Measurements from ENCODE around the gene LYPD3.
"Not testable (repeated sequence)": the region's sequence is repeated elsewhere in the genome, so short reads cannot be mapped to it uniquely, and the experiment has no call there.

Gene LYPD3

DNA sequence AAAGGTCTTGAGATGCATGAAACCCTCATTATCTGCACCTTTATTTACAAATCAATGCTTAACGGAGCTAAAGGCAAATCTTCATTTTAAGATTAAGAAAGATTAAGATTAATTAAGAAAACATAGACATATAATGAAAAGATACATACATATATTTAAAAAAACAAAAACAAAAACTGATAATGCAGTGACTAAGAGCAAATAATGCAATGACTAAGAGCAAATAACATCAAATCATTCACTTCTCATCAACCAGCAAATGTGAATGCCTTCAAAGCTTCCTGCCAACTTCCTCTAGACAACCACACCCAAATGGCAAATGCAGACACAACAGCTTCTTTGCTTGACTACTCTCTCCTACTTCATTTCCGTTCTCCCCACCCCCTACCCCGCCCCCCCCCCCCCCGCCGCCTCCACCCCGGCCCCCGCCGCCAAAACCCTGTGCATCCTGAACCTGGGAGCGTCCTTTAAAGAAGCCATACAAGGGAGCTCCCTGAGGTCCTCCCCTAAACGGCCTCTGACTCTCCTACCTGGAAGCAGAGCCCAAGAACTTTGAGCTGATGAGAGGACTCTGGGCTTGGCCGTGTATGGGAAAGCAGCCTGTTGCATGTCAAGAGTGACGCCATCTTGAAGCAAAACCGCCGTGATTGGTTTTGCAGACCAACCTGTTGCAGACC, 26.2 kb downstream of the LYPD3 start:
- CTCF ChIA-PET = interaction anchor here (0.9 to 7.6 kb wide), 7 partner anchors 8 to 86 kb away, joined by 3 to 67 read pairs (median 5); no protein-coding TSS in a partner anchor
- no peak overlapping the region for H3K4me3 ChIP-seq (ENCODE audit: low read depth, low read length)
- POLR2A ChIA-PET = interaction anchor here (0.7 kb wide), 1 partner anchor 13 kb away, joined by 3 read pairs; no protein-coding TSS in a partner anchor
- TF ChIP-seq CTCF (IDR thresholded peaks at IDR 0.05; ENCODE audit: insufficient read depth, low read length, missing control alignments) = no peak
- DNase-seq (ENCODE audit: low read depth, low spot score) = no peak

DNA sequence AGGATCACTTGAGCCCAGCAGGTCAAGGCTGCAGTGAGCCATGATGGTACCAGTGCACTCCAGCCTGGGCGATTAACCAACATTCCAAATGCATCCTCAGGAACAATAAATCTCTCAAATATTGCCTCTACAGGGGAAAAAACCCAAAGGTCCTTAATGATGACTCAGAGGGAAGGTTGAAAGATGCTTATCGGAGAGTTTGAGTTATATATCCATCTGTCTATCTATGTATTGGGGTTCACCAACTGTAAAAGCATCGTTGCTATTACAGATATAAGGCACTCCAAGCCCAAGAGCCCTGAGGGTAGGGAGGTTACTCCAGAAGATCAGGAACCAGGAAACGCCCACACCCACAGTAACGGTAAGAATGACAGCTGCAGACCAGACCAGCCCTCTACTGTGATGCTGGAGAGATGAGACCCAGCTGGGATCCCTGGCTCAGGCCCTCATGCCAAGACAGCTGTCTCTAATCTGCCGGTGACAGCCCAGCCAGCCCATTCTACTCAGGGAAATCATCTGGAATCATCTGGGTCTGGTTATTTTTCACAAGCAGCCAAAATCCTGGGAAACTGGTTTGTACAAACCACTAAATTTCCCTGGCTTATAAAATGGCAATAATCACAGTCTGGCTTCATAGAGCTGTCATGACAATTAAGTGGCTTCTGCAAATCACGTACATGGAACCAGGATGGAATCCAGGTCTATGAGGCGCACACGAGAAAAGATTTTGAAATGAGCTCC, 26.9 kb downstream of the LYPD3 start:
- H3K4me3 ChIP-seq (ENCODE audit: low read depth, low read length) = no peak overlapping the region
- ChIA-PET CTCF (interaction anchor here (0.9 to 7.6 kb wide), 6 partner anchors 9 to 87 kb away, joined by 3 to 67 read pairs (median 13); no protein-coding TSS in a partner anchor), POLR2A (interaction anchor here (0.7 kb wide), 1 partner anchor 12 kb away, joined by 3 read pairs; no protein-coding TSS in a partner anchor)
- TF ChIP-seq CTCF (IDR thresholded peaks at IDR 0.05; ENCODE audit: insufficient read depth, low read length, missing control alignments) = no peak
- no peak for DNase-seq (ENCODE audit: low read depth, low spot score)

GRCh38 chr19:43437712-43438111, 27.7 kb downstream of the LYPD3 start:
- TF ChIP-seq CTCF (IDR thresholded peaks at IDR 0.05; ENCODE audit: insufficient read depth, low read length, missing control alignments) = no peak
- ChIA-PET CTCF (interaction anchor here (1.2 to 7.6 kb wide), 4 partner anchors 9 to 83 kb away, joined by 4 to 67 read pairs (median 36); no protein-coding TSS in a partner anchor), POLR2A (no interaction called here)

DNA sequence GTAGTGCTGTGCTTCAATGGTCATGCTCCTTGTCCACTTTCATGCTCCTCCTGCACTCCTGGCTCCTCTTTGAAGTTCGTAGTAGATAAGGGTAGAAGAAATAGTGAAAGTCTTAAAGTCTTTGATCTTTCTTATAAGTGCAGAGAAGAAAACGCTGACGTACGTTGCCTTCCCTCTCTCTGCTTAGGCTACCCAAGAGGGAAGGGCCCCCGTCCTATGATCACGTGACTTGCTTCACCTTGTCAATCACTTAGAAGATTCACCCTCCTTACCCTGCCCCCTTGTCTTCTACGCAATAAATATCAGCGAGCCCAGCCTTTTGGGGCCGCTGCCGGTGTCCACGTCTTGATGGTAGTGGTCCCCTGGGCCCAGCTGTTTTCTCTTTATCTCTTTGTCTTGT, 28.1 kb downstream of the LYPD3 start:
- DNase-seq (ENCODE audit: low read depth, low spot score); POLR2A ChIA-PET; H3K4me3 ChIP-seq (ENCODE audit: low read depth, low read length): not testable (repeated sequence)
- CTCF ChIA-PET = interaction anchor here (3.9 to 7.6 kb wide), 3 partner anchors 10 to 83 kb away, joined by 21 to 67 read pairs (median 52); no protein-coding TSS in a partner anchor

More at GRCh38 chr19:43437712-43438111, 27.7 kb downstream of the LYPD3 start:
- H3K4me3 ChIP-seq (ENCODE audit: low read depth, low read length) = no peak overlapping the region
- no peak for DNase-seq (ENCODE audit: low read depth, low spot score)

DNA sequence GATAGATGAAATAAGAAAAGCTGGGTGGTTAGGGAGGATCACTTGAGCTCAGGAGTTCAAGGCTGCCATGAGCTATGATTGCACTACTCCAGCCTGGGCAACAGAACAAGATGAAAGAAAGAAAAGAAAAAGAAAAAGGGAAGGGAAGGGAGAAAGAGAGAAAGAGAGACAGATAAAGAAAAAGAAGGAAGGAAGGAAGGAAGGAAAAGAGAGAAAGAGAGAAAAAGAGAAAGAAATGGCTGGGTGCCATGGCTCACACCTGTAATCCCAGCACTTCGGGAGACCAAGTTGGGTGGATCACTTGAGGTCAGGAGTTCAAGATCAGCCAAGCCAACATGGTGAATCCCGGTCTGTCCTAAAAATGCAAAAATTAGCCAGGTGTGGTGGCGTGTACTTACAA, 29.6 kb downstream of the LYPD3 start:
- H3K4me3 ChIP-seq (ENCODE audit: low read depth, low read length) = no peak overlapping the region
- DNase-seq (ENCODE audit: low read depth, low spot score) = no peak
- ChIA-PET POLR2A (no interaction called here), CTCF (interaction anchor here (1.7 to 7.6 kb wide), 3 partner anchors 10 to 85 kb away, joined by 7 to 67 read pairs (median 52); no protein-coding TSS in a partner anchor)
- TF ChIP-seq CTCF (IDR thresholded peaks at IDR 0.05; ENCODE audit: insufficient read depth, low read length, missing control alignments) = no peak

- ChIA-PET POLR2A (no interaction called here), CTCF (interaction anchor here (0.6 to 7.6 kb wide), 7 partner anchors 13 to 161 kb away, joined by 3 to 67 read pairs (median 4); no protein-coding TSS in a partner anchor)
- no peak overlapping the region for H3K4me3 ChIP-seq (ENCODE audit: low read depth, low read length)
Measured at GRCh38 chr19:43433689-43434088, 31.7 kb downstream of the LYPD3 start.

More at GRCh38 chr19:43433689-43434088, 31.7 kb downstream of the LYPD3 start:
- TF ChIP-seq CTCF (IDR thresholded peaks at IDR 0.05; ENCODE audit: insufficient read depth, low read length, missing control alignments) = no peak
- DNase-seq (ENCODE audit: low read depth, low spot score) = no peak

Data from AG04449 (cell line).